ENCODE results near the gene ASXL2. TPM values are rescaled to one million over a fixed set of nuclear protein-coding genes. Genes with fewer than 3 reads are reported as not detected.
"Not testable (repeated sequence)": the region's sequence is repeated elsewhere in the genome, so short reads cannot be mapped to it uniquely, and the experiment has no call there.

Gene ASXL2
- total and polyA plus RNA-seq, 7 donors, result 1.8 to 15.5 (median 10.7) TPM

DNA sequence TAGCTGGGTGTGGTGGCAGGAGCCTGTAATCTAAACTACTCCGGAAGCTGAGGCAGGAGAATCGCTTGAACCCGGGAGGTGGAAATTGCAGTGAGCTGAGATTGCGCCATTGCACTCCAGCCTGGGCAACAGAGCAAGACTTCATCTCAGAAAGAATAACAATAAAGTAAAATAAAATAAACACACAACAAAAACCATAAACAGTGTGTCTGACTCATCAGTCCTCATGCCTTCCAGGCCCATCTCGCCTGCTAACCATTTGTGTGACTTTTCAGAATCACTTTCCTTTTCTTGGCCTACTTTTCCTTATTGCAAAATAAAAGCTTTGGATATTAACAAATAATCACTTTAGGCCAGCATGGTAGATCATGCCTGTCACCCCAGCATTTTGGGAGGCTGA lies 42.0 kb upstream of the ASXL2 start:
- no peak overlapping the region for H3K27ac ChIP-seq
- DNase-seq, result no peak
- H3K9me3 ChIP-seq, result no peaks in the 10 kb centered on the region
- H3K4me3 ChIP-seq, result no peak overlapping the region
- no peaks in the 10 kb centered on the region for H3K4me1 ChIP-seq
- intact Hi-C loops (cut with DNase I), result no loop called here
- 77 to 88% methylated on average over 5 of the region's 5 CpGs for WGBS, 2 donors
- no peaks in the 10 kb centered on the region for H3K27me3 ChIP-seq
- no peak for TF ChIP-seq EP300 (IDR thresholded peaks at IDR 0.05)
- TF ChIP-seq, protein P1, sequence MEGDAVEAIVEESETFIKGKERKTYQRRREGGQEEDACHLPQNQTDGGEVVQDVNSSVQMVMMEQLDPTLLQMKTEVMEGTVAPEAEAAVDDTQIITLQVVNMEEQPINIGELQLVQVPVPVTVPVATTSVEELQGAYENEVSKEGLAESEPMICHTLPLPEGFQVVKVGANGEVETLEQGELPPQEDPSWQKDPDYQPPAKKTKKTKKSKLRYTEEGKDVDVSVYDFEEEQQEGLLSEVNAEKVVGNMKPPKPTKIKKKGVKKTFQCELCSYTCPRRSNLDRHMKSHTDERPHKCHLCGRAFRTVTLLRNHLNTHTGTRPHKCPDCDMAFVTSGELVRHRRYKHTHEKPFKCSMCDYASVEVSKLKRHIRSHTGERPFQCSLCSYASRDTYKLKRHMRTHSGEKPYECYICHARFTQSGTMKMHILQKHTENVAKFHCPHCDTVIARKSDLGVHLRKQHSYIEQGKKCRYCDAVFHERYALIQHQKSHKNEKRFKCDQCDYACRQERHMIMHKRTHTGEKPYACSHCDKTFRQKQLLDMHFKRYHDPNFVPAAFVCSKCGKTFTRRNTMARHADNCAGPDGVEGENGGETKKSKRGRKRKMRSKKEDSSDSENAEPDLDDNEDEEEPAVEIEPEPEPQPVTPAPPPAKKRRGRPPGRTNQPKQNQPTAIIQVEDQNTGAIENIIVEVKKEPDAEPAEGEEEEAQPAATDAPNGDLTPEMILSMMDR (IDR thresholded peaks at IDR 0.05), result no peak
- TF ChIP-seq POLR2A (IDR thresholded peaks at IDR 0.05), result no peak
- no peak for TF ChIP-seq POLR2AphosphoS5 (IDR thresholded peaks at IDR 0.05)
- H3K36me3 ChIP-seq, result no peaks in the 10 kb centered on the region

- Histone ChIP-seq H3K9me3 (no peaks in the 10 kb centered on the region), H3K4me1 (no peaks in the 10 kb centered on the region), H3K36me3 (no peaks in the 10 kb centered on the region), H3K27me3 (no peaks in the 10 kb centered on the region), H3K4me3 (no peak overlapping the region), H3K27ac (no peak overlapping the region)
- intact Hi-C loops (cut with DNase I), result no loop called here
- TF ChIP-seq, protein P1 (IDR thresholded peaks at IDR 0.05), result no peak
- TF ChIP-seq EP300 (IDR thresholded peaks at IDR 0.05) (no peak), POLR2AphosphoS5 (IDR thresholded peaks at IDR 0.05) (no peak), POLR2A (IDR thresholded peaks at IDR 0.05) (no peak)
- 76 to 91% methylated on average over 3 of the region's 3 CpGs for WGBS, 2 donors
- no peak for DNase-seq
These were observed 39.5 kb upstream of the ASXL2 start for GRCh38 chr2:25917832-25918231.

DNA sequence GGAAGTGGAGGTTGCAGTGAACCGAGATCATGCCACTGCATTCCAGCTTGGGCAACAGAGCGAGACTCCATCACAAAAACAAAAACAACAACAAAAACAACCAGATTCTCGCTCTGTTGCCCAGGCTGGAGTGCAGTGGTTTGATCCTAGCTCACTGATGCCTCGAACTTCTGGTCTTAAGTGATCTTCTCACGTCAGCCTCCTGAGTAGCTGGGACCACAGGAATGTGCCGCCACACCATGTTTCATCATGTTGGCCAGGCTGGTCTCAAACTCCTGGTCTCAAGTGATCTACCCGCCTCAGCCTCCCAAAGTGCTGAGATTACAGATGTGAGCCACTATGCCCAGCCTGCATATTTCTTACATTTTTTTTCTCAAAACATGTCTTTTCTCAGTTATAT lies 39.1 kb upstream of the ASXL2 start:
- H3K4me3 ChIP-seq; intact Hi-C loops (cut with DNase I); H3K27ac ChIP-seq; H3K4me1 ChIP-seq; DNase-seq; H3K27me3 ChIP-seq; H3K9me3 ChIP-seq; H3K36me3 ChIP-seq: not testable (repeated sequence)
- WGBS, 2 donors, result 84 to 88% methylated on average over 7 of the region's 7 CpGs

DNA sequence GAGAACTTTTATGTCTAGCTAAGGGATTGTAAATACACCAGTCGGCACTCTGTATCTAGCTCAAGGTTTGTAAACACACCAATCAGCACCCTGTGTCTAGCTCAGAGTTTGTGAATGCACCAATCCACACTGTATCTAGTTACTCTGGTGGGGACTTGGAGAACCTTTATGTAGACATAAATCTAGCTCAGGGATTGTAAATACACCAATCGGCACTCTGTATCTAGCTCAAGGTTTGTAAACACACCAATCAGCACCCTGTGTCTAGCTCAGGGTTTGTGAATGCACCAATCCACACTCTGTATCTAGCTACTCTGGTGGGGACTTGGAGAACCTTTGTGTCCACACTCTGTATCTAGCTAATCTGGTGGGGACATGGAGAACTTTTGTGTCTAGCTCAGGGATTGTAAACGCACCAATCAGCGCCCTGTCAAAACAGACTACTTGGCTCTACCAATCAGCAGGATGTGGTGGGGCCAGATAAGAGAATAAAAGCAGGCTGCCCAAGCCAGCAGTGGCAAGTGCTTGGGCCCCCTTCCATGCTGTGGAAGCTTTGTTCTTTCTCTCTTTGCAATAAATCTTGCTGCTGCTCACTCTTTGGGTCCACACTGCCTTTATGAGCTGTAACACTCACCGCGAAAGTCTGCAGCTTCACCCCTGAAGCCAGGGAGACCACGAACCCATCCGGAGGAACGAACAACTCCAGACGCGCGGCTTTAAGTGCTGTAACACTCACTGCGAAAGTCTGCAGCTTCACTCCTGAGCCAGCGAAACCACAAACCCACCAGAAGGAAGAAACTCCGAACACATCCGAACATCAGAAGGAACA lies 37.9 kb upstream of the ASXL2 start:
- H3K36me3 ChIP-seq; H3K27ac ChIP-seq; H3K9me3 ChIP-seq; H3K4me1 ChIP-seq; H3K27me3 ChIP-seq; intact Hi-C loops (cut with DNase I); H3K4me3 ChIP-seq; DNase-seq: not testable (repeated sequence)
- 44 to 80% methylated on average over 16 of the region's 16 CpGs for WGBS, 2 donors

DNA sequence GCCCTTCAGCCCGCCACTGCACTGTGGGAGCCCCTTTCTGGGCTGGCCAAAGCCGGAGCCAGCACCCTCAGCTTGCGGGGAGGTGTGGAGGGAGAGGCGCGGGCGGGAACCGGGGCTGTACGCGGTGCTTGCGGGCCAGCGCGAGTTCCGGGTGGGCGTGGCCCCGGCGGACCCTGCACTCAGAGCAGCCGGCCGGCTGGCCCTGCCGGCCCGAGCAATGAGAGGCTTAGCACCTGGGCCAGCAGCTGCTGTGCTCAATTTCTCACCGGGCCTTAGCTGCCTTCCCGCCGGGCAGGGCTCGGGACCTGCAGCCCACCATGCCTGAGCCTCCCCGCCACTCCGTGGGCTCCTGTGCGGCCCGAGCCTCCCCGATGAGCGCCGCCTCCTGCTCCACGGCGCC lies 37.1 kb upstream of the ASXL2 start:
- intact Hi-C loops (cut with DNase I); H3K27ac ChIP-seq; H3K36me3 ChIP-seq; H3K4me3 ChIP-seq; H3K4me1 ChIP-seq; H3K9me3 ChIP-seq; H3K27me3 ChIP-seq; DNase-seq: not testable (repeated sequence)
- WGBS, 2 donors, result 96% methylated on average over 33 of the region's 33 CpGs

DNA sequence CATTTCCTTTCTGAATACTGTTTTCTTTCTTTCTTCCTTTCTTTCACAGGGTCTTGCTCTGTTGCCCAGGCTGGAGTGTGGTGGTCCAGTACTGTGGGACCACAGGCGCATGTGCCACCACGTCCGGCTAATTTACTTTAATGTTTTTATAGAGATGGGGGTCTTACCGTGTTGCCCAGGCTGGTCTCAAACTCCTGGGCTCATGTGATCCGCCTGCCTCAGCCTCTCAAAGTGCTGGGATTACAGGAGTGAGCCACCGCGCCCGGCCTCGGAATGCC lies 35.3 kb upstream of the ASXL2 start:
- intact Hi-C loops (cut with DNase I); H3K4me3 ChIP-seq; H3K27me3 ChIP-seq; H3K36me3 ChIP-seq; H3K4me1 ChIP-seq; DNase-seq; H3K9me3 ChIP-seq; H3K27ac ChIP-seq: not testable (repeated sequence)
- WGBS, 2 donors, result 90 to 91% methylated on average over 9 of the region's 9 CpGs
